PC-3 (cell line): ENCODE data around the gene LAIR2. TPM values are rescaled to one million over a fixed set of nuclear protein-coding genes. Genes with fewer than 3 reads are reported as not detected.

ENCODE experiments used
- ATAC-seq: fragments of 200-7000 bp; cut with Tn5 transposase; 2 replicates; pipeline ENCODE4 v1.9.1; 2020; ENCODE audit warnings: mild to moderate bottlenecking, moderate library complexity
- BruUV-seq: library from RNA; stranded (reverse); fragments of 400-500 nt; replicated peaks from 2 replicates; lab custom pipeline; 2021; lab: Mats Ljungman, UMichigan
- CTCF ChIA-PET: fragments of 300-600 bp; sonication (Branson Sonifier 250); formaldehyde crosslinking; loops from one replicate; lab custom pipeline; 2022; ENCODE audit warnings: antibody characterized with exemption; lab: Charles Lee
- POLR2A ChIA-PET: fragments of 300-600 bp; sonication (Branson Sonifier 250); formaldehyde crosslinking; loops from one replicate; lab custom pipeline; 2022; ENCODE audit warnings: antibody characterized with exemption; ENCODE audit not compliant: unreplicated experiment; lab: Charles Lee
- DNase-seq: peaks from one replicate; pipeline ENCODE4 v3.0.0-alpha.2; 2015
- H2AFZ ChIP-seq: fragments of 300-600 bp; sonication (generic); 2 replicates; pipeline ENCODE4 v1.6.0; 2016; ENCODE audit warnings: antibody characterized with exemption, low read length
- H3F3A ChIP-seq: fragments of 300-600 bp; sonication (generic); one replicate; pipeline ENCODE4 v1.6.0; 2017; ENCODE audit warnings: antibody characterized with exemption, low read length, control low read depth, mild to moderate bottlenecking; ENCODE audit not compliant: unreplicated experiment
- H3K27ac ChIP-seq: fragments of 300-600 bp; sonication (generic); 2 replicates; pipeline ENCODE4 v1.5.1; 2016; ENCODE audit warnings: mild to moderate bottlenecking, low read length
- H3K27me3 ChIP-seq: fragments of 300-600 bp; sonication (generic); 2 replicates; pipeline ENCODE4 v1.6.1; 2016; ENCODE audit warnings: low read length, mixed read lengths
- H3K36me3 ChIP-seq: fragments of 300-600 bp; sonication (generic); 2 replicates; pipeline ENCODE4 v1.6.1; 2016; ENCODE audit warnings: low read depth, mixed run types, low read length, mixed read lengths
- H3K4me1 ChIP-seq: fragments of 300-600 bp; sonication (generic); 2 replicates; pipeline ENCODE4 v1.5.1; 2016; ENCODE audit warnings: low read length; ENCODE audit not compliant: insufficient read depth
- H3K4me2 ChIP-seq: fragments of 300-600 bp; sonication (generic); 2 replicates; pipeline ENCODE4 v1.6.0; 2016; ENCODE audit warnings: low read length
- H3K4me3 ChIP-seq: fragments of 300-600 bp; sonication (generic); 2 replicates; pipeline ENCODE4 v1.5.1; 2016; ENCODE audit warnings: mild to moderate bottlenecking, low read length, mixed read lengths
- H3K79me2 ChIP-seq: fragments of 300-600 bp; sonication (generic); 2 replicates; pipeline ENCODE4 v1.6.1; 2017; ENCODE audit warnings: low read length, mixed read lengths
- H3K9ac ChIP-seq: fragments of 300-600 bp; sonication (generic); 2 replicates; pipeline ENCODE4 v1.6.0; 2016; ENCODE audit warnings: mild to moderate bottlenecking, low read length
- H3K9me2 ChIP-seq: fragments of 300-600 bp; sonication (generic); replicated peaks from 2 replicates; pipeline ENCODE4 v1.6.1; 2016; ENCODE audit warnings: mixed run types, low read length, mixed read lengths
- H3K9me3 ChIP-seq: fragments of 300-600 bp; sonication (generic); 2 replicates; pipeline ENCODE4 v1.6.1; 2016; ENCODE audit warnings: low read length, mixed read lengths
- H4K20me1 ChIP-seq: fragments of 300-600 bp; sonication (generic); 2 replicates; pipeline ENCODE4 v1.6.1; 2016; ENCODE audit warnings: low read length, mixed read lengths
- EZH2 ChIP-seq: fragments of 300-600 bp; sonication (generic); IDR thresholded peaks from one replicate; pipeline ENCODE4 v1.6.1; 2017; ENCODE audit warnings: antibody characterized with exemption, mild to moderate bottlenecking, low read length; ENCODE audit not compliant: unreplicated experiment
- EZH2phosphoT487 ChIP-seq: fragments of 300-600 bp; sonication (generic); IDR thresholded peaks from 2 replicates; pipeline ENCODE4 v1.6.1; 2018; ENCODE audit warnings: mild to moderate bottlenecking, antibody characterized with exemption, low read length, borderline replicate concordance
- intact Hi-C: fragments of 100-400 bp; cut with micrococcal nuclease; formaldehyde crosslinking; loops from 2 replicates; pipeline ENCODE4 v1.9.0; 2023
- total RNA-seq: library from RNA; depleted of rRNA; stranded (reverse); fragments of >200 nt; gene quantifications from 2 replicates; pipeline ENCODE4 v1.2.3, GENCODE V29; 2014
- TF ChIP-seq, protein P1 (sequence below): fragments of 300-600 bp; sonication (generic); conservative IDR thresholded peaks from 2 replicates; pipeline ENCODE4 v1.5.1; 2017; ENCODE audit warnings: antibody characterized with exemption, low read depth, mild to moderate bottlenecking, low read length

Gene LAIR2
- total RNA-seq, 1 experiment from 2014 or later, result not detected

- intact Hi-C loops, result no loop called here
- Histone ChIP-seq H3K4me2 (no peak overlapping the region), H3K9me2 (no peaks in the 10 kb centered on the region), H4K20me1 (no peaks in the 10 kb centered on the region), H3K9ac (no peak overlapping the region), H3K9me3 (no peaks in the 10 kb centered on the region), H3K27me3 (peaks cover 24% of the 10 kb centered on the region), H3K4me1 (peaks cover 13% of the 10 kb centered on the region; the same call in 1 of the 2 replicates), H3K79me2 (no peaks in the 10 kb centered on the region), H3K4me3 (no peak overlapping the region), H3K36me3 (no peaks in the 10 kb centered on the region), H2AFZ (no peak overlapping the region), H3K27ac (no peak overlapping the region), H3F3A (no peaks in the 10 kb centered on the region)
- TF ChIP-seq EZH2phosphoT487 (no peak), EZH2 (no peak)
- TF ChIP-seq, protein P1, sequence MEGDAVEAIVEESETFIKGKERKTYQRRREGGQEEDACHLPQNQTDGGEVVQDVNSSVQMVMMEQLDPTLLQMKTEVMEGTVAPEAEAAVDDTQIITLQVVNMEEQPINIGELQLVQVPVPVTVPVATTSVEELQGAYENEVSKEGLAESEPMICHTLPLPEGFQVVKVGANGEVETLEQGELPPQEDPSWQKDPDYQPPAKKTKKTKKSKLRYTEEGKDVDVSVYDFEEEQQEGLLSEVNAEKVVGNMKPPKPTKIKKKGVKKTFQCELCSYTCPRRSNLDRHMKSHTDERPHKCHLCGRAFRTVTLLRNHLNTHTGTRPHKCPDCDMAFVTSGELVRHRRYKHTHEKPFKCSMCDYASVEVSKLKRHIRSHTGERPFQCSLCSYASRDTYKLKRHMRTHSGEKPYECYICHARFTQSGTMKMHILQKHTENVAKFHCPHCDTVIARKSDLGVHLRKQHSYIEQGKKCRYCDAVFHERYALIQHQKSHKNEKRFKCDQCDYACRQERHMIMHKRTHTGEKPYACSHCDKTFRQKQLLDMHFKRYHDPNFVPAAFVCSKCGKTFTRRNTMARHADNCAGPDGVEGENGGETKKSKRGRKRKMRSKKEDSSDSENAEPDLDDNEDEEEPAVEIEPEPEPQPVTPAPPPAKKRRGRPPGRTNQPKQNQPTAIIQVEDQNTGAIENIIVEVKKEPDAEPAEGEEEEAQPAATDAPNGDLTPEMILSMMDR, result no peak
- DNase-seq (no peak), ATAC-seq (no peak)
- BruUV-seq, result no TSS peak
- POLR2A ChIA-PET, result no interaction called here
- CTCF ChIA-PET, result no interaction called here
Measured at GRCh38 chr19:54473892-54474372, 28.7 kb upstream of the LAIR2 start.

GRCh38 chr19:54475706-54476105 is 26.9 kb upstream of the LAIR2 start:
- H3F3A ChIP-seq, result no peaks in the 10 kb centered on the region
- ATAC-seq, result no peak
- H3K36me3 ChIP-seq, result no peaks in the 10 kb centered on the region
- no peak overlapping the region for H2AFZ ChIP-seq
- TF ChIP-seq EZH2 (no peak), EZH2phosphoT487 (no peak)
- BruUV-seq, result no TSS peak
- no peaks in the 10 kb centered on the region for H3K9me2 ChIP-seq
- intact Hi-C loops, result no loop called here
- ChIA-PET POLR2A (no interaction called here), CTCF (no interaction called here)
- H3K4me2 ChIP-seq, result no peak overlapping the region
- H3K79me2 ChIP-seq, result no peaks in the 10 kb centered on the region
- DNase-seq, result no peak
- H3K9me3 ChIP-seq, result no peaks in the 10 kb centered on the region
- H3K9ac ChIP-seq, result no peak overlapping the region
- peaks cover 8% of the 10 kb centered on the region; the same call in 1 of the 2 replicates for H3K4me1 ChIP-seq
- peaks cover 15% of the 10 kb centered on the region for H3K27me3 ChIP-seq
- no peak overlapping the region for H3K27ac ChIP-seq
- no peak overlapping the region for H3K4me3 ChIP-seq
- no peaks in the 10 kb centered on the region for H4K20me1 ChIP-seq

GRCh38 chr19:54477650-54478049 is 25.0 kb upstream of the LAIR2 start:
- no peak for TF ChIP-seq EZH2phosphoT487
- TF ChIP-seq EZH2, result no peak
- TF ChIP-seq, protein P1, result peak; percentile 52

More at GRCh38 chr19:54477650-54478049, 25.0 kb upstream of the LAIR2 start:
- DNase-seq (peak; percentile 46), ATAC-seq (peak; percentile 67)
- H3K79me2 ChIP-seq, result no peaks in the 10 kb centered on the region
- H4K20me1 ChIP-seq, result no peaks in the 10 kb centered on the region
- H3K9ac ChIP-seq, result no peak overlapping the region
- no peak overlapping the region for H3K4me2 ChIP-seq
- H3K9me3 ChIP-seq, result no peaks in the 10 kb centered on the region
- no peaks in the 10 kb centered on the region for H3K4me1 ChIP-seq
- intact Hi-C loops, result no loop called here
- no peaks in the 10 kb centered on the region for H3K9me2 ChIP-seq
- ChIA-PET POLR2A (no interaction called here), CTCF (interaction anchor here (0.7 to 1.0 kb wide), 3 partner anchors 47 to 197 kb away, joined by 3 to 15 read pairs (median 3); no protein-coding TSS in a partner anchor)
- H3K27ac ChIP-seq, result no peak overlapping the region
- no peak overlapping the region for H2AFZ ChIP-seq
- H3K36me3 ChIP-seq, result no peaks in the 10 kb centered on the region
- H3F3A ChIP-seq, result no peaks in the 10 kb centered on the region
- H3K27me3 ChIP-seq, result 0 out of 2 replicates have a peak, but pooled peaks cover 7% of the 10 kb centered on the region
- H3K4me3 ChIP-seq, result no peak overlapping the region
- no TSS peak for BruUV-seq
